ENCODE data around the gene ATP6V0A4. TPM values are rescaled to one million over a fixed set of nuclear protein-coding genes. Genes with fewer than 3 reads are reported as not detected.

Gene ATP6V0A4
- total and polyA plus RNA-seq, 2 of the 13 experiments (the other 11 are each of a cell fraction or from before 2014, with no cell fraction given): 0.24 to 0.25 TPM

DNA sequence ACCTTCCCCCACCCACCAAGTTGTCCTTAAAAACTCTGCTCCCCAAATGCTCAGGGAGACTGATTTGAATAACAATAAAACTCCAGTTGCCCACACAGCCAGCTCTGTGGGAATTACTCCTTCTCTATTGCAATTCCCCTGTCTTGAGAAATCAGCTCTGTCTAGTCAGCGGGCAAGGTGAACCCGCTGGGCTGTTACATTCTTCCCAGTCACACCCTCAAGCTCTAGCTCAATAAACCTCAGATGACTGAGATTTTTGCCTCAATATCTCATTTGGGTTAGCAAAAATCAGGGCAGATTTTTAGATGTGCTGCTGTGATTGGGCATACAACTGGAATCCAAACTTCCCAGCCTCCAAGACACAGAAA, 129.8 kb downstream of the ATP6V0A4 start (continued):
- no peak for TF ChIP-seq BCLAF1 (IDR thresholded peaks at IDR 0.05)
- TF ChIP-seq MTA3 (CRISPR knock-in tag; IDR thresholded peaks at IDR 0.05): no peak
- no peak for TF ChIP-seq STAG1 (CRISPR knock-in tag; IDR thresholded peaks at IDR 0.05)
- TF ChIP-seq TAF1 (CRISPR knock-in tag; IDR thresholded peaks at IDR 0.05): no peak
- TF ChIP-seq RBM22 (optimal IDR thresholded peaks at IDR 0.05; ENCODE audit: low read length): no peak
- TF ChIP-seq ZBTB8A (CRISPR knock-in tag; IDR thresholded peaks at IDR 0.05; ENCODE audit: borderline replicate concordance, low read depth): no peak
- TF ChIP-seq, protein P1, sequence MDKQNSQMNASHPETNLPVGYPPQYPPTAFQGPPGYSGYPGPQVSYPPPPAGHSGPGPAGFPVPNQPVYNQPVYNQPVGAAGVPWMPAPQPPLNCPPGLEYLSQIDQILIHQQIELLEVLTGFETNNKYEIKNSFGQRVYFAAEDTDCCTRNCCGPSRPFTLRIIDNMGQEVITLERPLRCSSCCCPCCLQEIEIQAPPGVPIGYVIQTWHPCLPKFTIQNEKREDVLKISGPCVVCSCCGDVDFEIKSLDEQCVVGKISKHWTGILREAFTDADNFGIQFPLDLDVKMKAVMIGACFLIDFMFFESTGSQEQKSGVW (CRISPR knock-in tag; IDR thresholded peaks at IDR 0.05; ENCODE audit: borderline replicate concordance): no peak
- no peak for TF ChIP-seq HINFP (CRISPR knock-in tag; IDR thresholded peaks at IDR 0.05; ENCODE audit: low read depth)
- TF ChIP-seq, protein P2, sequence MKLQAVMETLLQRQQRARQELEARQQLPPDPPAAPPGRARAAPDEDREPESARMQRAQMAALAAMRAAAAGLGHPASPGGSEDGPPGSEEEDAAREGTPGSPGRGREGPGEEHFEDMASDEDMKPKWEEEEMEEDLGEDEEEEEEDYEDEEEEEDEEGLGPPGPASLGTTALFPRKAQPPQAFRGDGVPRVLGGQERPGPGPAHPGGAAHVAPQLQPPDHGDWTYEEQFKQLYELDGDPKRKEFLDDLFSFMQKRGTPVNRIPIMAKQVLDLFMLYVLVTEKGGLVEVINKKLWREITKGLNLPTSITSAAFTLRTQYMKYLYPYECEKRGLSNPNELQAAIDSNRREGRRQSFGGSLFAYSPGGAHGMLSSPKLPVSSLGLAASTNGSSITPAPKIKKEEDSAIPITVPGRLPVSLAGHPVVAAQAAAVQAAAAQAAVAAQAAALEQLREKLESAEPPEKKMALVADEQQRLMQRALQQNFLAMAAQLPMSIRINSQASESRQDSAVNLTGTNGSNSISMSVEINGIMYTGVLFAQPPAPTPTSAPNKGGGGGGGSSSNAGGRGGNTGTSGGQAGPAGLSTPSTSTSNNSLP (IDR thresholded peaks at IDR 0.05; ENCODE audit: low read depth, low read length): no peak
- TF ChIP-seq, protein P3, sequence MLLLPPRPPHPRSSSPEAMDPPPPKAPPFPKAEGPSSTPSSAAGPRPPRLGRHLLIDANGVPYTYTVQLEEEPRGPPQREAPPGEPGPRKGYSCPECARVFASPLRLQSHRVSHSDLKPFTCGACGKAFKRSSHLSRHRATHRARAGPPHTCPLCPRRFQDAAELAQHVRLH (CRISPR knock-in tag; IDR thresholded peaks at IDR 0.05; ENCODE audit: borderline replicate concordance, low read depth): no peak
- TF ChIP-seq ZNF281 (CRISPR knock-in tag; IDR thresholded peaks at IDR 0.05; ENCODE audit: borderline replicate concordance): no peak
- no peak for TF ChIP-seq USF2 (IDR thresholded peaks at IDR 0.05; ENCODE audit: low read depth, low read length)
- no peak for TF ChIP-seq USF2 (CRISPR knock-in tag; IDR thresholded peaks at IDR 0.05; ENCODE audit: borderline replicate concordance)
- TF ChIP-seq NCOR1 (IDR thresholded peaks at IDR 0.05; ENCODE audit: borderline replicate concordance, low read length): no peak

All from HepG2 (cell line).